DND-41 (cell line): ENCODE data around the gene ATP8A2.

Experiments
- ATAC-seq: fragments of 200-7000 bp; cut with Tn5 transposase; 3 replicates; pipeline ENCODE4 v1.9.1; 2021; ENCODE audit warnings: low read depth; ENCODE audit not compliant: insufficient read depth
- DNase-seq: peaks from one replicate; pipeline ENCODE4 v3.0.0-alpha.2; 2020
- H2AFZ ChIP-seq: 2 replicates; pipeline ENCODE4 v1.6.0; 2012; ENCODE audit warnings: low read depth, low read length
- H3K27ac ChIP-seq: 2 replicates; pipeline ENCODE4 v1.5.1; 2012; ENCODE audit warnings: low read length, inconsistent platforms
- H3K27me3 ChIP-seq: fragments of 200-600 bp; sonication (generic); 2 replicates; pipeline ENCODE4 v1.6.0; 2012; ENCODE audit warnings: low read length, mild to moderate bottlenecking, inconsistent platforms; ENCODE audit not compliant: insufficient read depth, poor library complexity
- H3K36me3 ChIP-seq: 2 replicates; pipeline ENCODE4 v1.5.1; 2012; ENCODE audit warnings: low read length, inconsistent platforms; ENCODE audit not compliant: insufficient read depth
- H3K4me1 ChIP-seq: 2 replicates; pipeline ENCODE4 v1.5.1; 2012; ENCODE audit warnings: mild to moderate bottlenecking, low read length; ENCODE audit not compliant: insufficient read depth
- H3K4me2 ChIP-seq: 2 replicates; pipeline ENCODE4 v1.6.0; 2012; ENCODE audit warnings: mild to moderate bottlenecking, moderate library complexity, low read length, inconsistent platforms; ENCODE audit not compliant: insufficient read depth
- H3K4me3 ChIP-seq, 2 experiments: fragments of 200-600 bp in 1 of 2; shearing (Covaris generic) in 1 of 2; 2 replicates each; pipeline ENCODE4 v1.5.1; 2012 to 2016; ENCODE audit warnings: inconsistent platforms in 2 of 2, low read length in 2 of 2, mild to moderate bottlenecking in 2 of 2, low read depth in 1 of 2, moderate library complexity in 1 of 2
- H3K79me2 ChIP-seq: 2 replicates; pipeline ENCODE4 v1.6.0; 2012; ENCODE audit warnings: low read length, inconsistent platforms; ENCODE audit not compliant: insufficient read depth
- H3K9ac ChIP-seq: 2 replicates; pipeline ENCODE4 v1.6.0; 2012; ENCODE audit warnings: low read depth, mild to moderate bottlenecking, inconsistent platforms, low read length, moderate library complexity
- H3K9me3 ChIP-seq: 2 replicates; pipeline ENCODE4 v1.5.1; 2012; ENCODE audit warnings: low read length, moderate library complexity, mild to moderate bottlenecking, inconsistent platforms; ENCODE audit not compliant: insufficient read depth, severe bottlenecking
- H4K20me1 ChIP-seq: 2 replicates; pipeline ENCODE4 v1.6.0; 2012; ENCODE audit warnings: low read length; ENCODE audit not compliant: insufficient read depth
- EZH2 ChIP-seq: IDR thresholded peaks from 3 replicates; pipeline ENCODE4 v1.6.1; 2012; ENCODE audit warnings: borderline replicate concordance, low read depth, mild to moderate bottlenecking, moderate library complexity, low read length, inconsistent platforms; ENCODE audit not compliant: severe bottlenecking
- TF ChIP-seq, protein P1 (sequence below): IDR thresholded peaks from 2 replicates; pipeline ENCODE4 v1.5.1; 2012; ENCODE audit warnings: borderline replicate concordance, low read length, moderate library complexity, mild to moderate bottlenecking; ENCODE audit not compliant: poor library complexity, severe bottlenecking; ENCODE audit errors: extremely low read depth

The ATP8A2 gene

DNA sequence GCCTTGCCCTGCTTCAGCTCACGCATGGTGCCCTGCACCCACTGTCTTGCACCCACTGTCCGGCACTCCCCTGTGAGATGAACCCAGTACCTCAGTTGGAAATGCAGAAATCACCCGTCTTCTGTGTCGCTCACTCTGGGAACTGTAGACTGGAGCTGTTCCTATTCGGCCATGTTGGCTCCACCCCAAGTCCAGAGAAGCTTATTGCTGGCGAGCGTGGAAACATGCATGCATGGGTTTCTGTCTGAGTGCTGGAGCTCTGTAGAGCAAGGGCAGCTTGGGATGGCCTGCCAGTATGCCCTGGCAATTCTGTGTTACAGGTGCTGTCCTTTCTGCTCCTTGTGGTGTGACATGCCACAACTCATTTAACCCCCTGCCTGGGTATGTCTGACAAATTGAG lies 527.2 kb downstream of the ATP8A2 start:
- ATAC-seq, result no peak
- TF ChIP-seq, protein P1, sequence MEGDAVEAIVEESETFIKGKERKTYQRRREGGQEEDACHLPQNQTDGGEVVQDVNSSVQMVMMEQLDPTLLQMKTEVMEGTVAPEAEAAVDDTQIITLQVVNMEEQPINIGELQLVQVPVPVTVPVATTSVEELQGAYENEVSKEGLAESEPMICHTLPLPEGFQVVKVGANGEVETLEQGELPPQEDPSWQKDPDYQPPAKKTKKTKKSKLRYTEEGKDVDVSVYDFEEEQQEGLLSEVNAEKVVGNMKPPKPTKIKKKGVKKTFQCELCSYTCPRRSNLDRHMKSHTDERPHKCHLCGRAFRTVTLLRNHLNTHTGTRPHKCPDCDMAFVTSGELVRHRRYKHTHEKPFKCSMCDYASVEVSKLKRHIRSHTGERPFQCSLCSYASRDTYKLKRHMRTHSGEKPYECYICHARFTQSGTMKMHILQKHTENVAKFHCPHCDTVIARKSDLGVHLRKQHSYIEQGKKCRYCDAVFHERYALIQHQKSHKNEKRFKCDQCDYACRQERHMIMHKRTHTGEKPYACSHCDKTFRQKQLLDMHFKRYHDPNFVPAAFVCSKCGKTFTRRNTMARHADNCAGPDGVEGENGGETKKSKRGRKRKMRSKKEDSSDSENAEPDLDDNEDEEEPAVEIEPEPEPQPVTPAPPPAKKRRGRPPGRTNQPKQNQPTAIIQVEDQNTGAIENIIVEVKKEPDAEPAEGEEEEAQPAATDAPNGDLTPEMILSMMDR, result no peak
- no peak for TF ChIP-seq EZH2
- no peak overlapping the region for H3K4me2 ChIP-seq

DNA sequence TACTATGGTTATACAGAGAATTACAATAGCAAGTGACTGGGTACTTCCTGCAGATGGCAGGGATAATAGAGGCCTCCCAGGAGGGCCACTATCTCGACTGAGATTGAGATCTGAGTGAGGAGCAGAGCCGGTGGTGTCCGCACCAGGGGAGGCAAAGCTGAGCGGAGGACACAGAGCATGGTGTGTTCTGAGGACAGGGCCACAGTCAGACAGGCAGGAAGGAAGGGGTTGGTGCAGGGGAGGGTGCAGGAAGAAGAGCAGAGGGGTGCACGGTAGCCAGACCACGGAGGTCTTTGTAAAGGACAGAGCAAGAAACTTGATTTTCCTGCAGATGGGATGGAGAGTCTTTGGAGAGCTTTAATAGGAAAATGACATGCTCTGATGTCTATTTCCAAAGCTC lies 527.7 kb downstream of the ATP8A2 start:
- H3K79me2 ChIP-seq, result no peaks in the 10 kb centered on the region
- H3K36me3 ChIP-seq, result no peaks in the 10 kb centered on the region
- no peak overlapping the region for H3K9ac ChIP-seq
- ATAC-seq (peak; percentile 62), DNase-seq (no peak)
- H3K9me3 ChIP-seq, result peaks cover 10% of the 10 kb centered on the region
- no peak overlapping the region for H2AFZ ChIP-seq
- no peak overlapping the region for H3K4me3 ChIP-seq
- no peak overlapping the region for H3K4me2 ChIP-seq
- H3K27me3 ChIP-seq, result no peaks in the 10 kb centered on the region
- peaks cover 60% of the 10 kb centered on the region for H3K4me1 ChIP-seq
- TF ChIP-seq, protein P1, result no peak
- no peak for TF ChIP-seq EZH2
- H3K27ac ChIP-seq, result peak overlapping the region; percentile 72
- H4K20me1 ChIP-seq, result no peaks in the 10 kb centered on the region

More for the DNA sequence above, 527.2 kb downstream of the ATP8A2 start:
- peak overlapping the region; percentile 72 for H3K27ac ChIP-seq
- no peak for DNase-seq
- peaks cover 55% of the 10 kb centered on the region for H3K4me1 ChIP-seq
- no peaks in the 10 kb centered on the region for H3K27me3 ChIP-seq
- no peak overlapping the region for H3K9ac ChIP-seq
- no peaks in the 10 kb centered on the region for H3K79me2 ChIP-seq
- H3K9me3 ChIP-seq, result peaks cover 10% of the 10 kb centered on the region
- no peaks in the 10 kb centered on the region for H4K20me1 ChIP-seq
- no peak overlapping the region for H3K4me3 ChIP-seq
- no peaks in the 10 kb centered on the region for H3K36me3 ChIP-seq
- no peak overlapping the region for H2AFZ ChIP-seq

DNA sequence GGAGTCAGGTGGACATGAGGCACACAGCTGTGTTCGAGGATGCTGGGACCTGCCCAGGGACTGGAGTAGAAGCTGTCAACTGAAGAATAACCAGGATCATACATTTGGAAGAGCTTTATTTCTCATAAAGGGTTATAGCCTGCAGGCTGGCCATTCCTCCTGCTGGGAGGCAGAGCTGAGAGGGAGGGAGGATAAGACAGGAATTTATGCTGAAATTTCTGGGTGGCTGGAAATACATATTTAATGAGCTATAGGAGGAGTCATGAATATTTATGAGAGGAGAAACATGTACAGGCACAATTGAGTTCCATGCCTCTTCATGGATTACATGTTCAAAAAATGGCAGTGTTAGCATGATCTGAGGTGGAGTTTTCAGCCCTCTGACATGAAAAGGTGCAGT lies 528.2 kb downstream of the ATP8A2 start:
- Histone ChIP-seq H3K27ac (peak overlapping the region; percentile 72), H3K4me2 (no peak overlapping the region), H2AFZ (no peak overlapping the region), H3K9me3 (peaks cover 10% of the 10 kb centered on the region), H3K4me3 (no peak overlapping the region), H3K27me3 (no peaks in the 10 kb centered on the region), H3K9ac (no peak overlapping the region), H4K20me1 (no peaks in the 10 kb centered on the region), H3K4me1 (peaks cover 65% of the 10 kb centered on the region), H3K79me2 (no peaks in the 10 kb centered on the region), H3K36me3 (no peaks in the 10 kb centered on the region)
- ATAC-seq (no peak), DNase-seq (no peak)
- TF ChIP-seq, protein P1, result no peak
- no peak for TF ChIP-seq EZH2
